Breast epithelium (tissue), 3 donors: ENCODE data around the gene NEK1.

ENCODE experiments used
- CTCF ChIP-seq, 3 donors: fragments of 450-650 bp; IDR thresholded peaks; one replicate each; pipeline ENCODE4 v1.5.1; 2016 to 2017; ENCODE audit warnings: antibody characterized with exemption in 3 of 3, mild to moderate bottlenecking in 3 of 3, moderate library complexity in 3 of 3
- POLR2A ChIP-seq: fragments of 450-650 bp; IDR thresholded peaks from one replicate; pipeline ENCODE4 v1.6.1; 2016; ENCODE audit warnings: antibody characterized with exemption, mild to moderate bottlenecking, moderate library complexity
- POLR2AphosphoS5 ChIP-seq, 3 donors: sonication (generic); formaldehyde crosslinking; IDR thresholded peaks; one replicate each; pipeline ENCODE4 v1.6.1; 2017; ENCODE audit warnings: antibody characterized with exemption in 3 of 3

GRCh38 chr4:169398316-169398715 is 214.1 kb downstream of the NEK1 start:
- no peak for TF ChIP-seq CTCF (IDR thresholded peaks at IDR 0.05)
- no peak for TF ChIP-seq POLR2AphosphoS5 (IDR thresholded peaks at IDR 0.05)
- no peak for TF ChIP-seq POLR2A
